HPDE6-E6E7 (cell line): ENCODE results near the gene PEDS1.
"Not testable (repeated sequence)": the region's sequence is repeated elsewhere in the genome, so short reads cannot be mapped to it uniquely, and the experiment has no call there.

Experiments
- DNase-seq: peaks from one replicate; pipeline ENCODE4 v3.0.0; 2011; ENCODE audit warnings: missing footprints; ENCODE audit errors: extremely low spot score

The PEDS1 gene

DNA sequence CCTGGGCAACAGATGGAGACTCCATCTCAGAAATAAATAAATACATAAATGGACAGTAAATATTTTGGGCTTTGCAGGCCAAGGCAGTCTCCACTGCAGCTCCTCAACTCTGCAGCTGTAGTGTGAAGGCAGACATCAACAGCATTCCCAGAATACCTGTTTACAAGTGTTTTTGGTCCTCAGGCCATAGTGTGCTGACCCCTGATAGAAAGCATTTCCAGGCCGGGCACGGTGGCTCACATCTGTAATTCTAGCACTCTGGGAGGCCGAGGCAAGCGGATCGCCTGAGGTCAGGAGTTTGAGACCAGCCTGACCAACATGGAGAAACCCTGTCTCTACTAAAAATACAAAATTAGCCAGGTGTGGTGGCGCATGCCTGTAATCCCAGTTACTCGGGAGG is 18.4 kb downstream of the PEDS1 start:
- DNase-seq, result not testable (repeated sequence)

DNA sequence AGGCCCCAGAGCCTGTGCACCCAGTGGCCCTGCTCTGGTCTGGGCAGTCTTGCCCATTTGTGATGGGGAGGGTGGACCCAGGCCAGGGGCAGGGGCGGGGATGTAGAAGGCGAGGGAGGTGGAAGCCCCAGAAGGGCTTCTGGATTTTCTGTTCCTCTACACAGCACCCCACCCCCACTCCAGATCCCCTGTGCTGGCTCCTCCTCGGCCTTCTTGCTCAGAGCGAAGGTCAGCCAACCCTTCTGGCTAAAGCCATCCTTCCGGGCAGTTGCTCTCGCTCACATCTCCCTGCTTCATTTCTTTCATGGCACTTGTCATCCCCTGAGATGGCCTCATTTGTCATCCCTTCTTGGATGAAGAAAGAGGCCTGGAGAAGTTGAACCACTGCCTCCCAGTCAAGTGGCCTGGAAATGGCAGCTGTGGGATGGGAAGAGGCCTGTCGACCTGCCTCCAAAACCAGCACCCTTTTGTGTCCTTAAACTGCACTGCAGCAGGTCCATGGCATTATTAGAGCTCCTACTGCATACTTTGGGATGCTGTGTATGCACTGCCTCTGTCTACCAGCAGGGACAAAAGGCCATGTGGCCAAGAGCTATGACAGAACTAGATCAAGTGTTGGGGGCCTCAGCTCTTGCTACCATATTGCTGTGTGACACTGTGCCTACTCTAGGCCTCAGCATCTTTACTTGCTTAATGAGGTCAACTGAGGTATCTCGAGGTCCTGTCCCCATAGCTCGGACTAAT is 19.9 kb downstream of the PEDS1 start:
- DNase-seq, result no peak

DNA sequence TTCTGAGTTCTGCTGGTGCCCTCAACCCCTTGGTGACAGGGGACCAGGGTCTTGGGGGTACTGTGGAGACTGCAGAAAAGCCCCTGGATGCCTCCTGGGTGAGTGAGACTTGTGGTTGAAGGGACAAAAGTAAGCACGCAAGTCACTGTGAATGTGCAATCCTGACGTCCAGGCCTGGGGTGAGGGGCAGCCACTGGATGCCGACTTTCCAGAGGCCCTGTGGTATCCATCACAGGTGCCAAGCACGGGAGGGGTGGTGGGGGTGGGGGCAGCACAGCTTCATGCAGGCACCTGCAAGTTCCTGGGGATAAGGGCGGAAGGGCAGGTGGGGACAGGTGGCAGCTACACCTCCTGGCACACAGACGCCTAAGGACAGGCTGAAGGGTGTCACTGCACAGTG is 20.5 kb downstream of the PEDS1 start:
- DNase-seq, result no peak

DNA sequence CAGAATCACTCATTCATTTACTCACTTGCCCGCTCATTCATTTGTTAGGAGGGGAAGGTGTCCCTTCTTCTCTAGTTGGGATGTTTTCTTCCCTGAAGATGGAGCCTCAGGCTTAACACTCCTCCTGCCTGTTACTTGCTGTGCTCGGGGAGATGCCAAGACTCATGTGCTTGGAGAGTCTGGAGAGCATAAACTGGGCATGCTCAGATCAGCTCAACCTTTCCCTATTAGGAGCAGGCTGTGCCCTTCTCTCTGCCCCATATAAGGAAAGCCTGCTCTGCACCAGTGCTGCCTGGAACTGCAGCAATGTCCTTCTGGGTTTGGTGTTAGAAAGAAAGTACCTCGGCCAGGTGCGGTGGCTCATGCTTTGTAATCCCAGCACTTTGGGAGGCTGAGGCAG is 22.5 kb downstream of the PEDS1 start:
- no peak for DNase-seq

DNA sequence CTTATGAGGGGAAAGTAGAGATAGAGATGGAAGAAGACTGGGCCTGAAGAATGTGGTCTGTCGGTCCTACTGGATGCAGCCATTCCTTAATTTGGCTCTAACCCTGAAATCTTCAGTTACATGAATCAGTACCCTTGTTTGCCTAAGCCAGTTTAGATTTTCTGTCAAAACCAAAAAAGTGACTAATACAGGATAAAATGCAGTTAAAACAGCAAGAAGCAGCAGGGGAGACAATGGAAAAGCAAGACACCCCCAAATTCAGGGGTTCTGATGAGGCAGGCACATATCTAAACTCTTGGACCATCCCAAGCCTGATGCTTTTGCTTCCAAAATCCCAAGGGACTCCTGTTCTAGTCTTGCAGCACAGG is 23.2 kb downstream of the PEDS1 start:
- no peak for DNase-seq

DNA sequence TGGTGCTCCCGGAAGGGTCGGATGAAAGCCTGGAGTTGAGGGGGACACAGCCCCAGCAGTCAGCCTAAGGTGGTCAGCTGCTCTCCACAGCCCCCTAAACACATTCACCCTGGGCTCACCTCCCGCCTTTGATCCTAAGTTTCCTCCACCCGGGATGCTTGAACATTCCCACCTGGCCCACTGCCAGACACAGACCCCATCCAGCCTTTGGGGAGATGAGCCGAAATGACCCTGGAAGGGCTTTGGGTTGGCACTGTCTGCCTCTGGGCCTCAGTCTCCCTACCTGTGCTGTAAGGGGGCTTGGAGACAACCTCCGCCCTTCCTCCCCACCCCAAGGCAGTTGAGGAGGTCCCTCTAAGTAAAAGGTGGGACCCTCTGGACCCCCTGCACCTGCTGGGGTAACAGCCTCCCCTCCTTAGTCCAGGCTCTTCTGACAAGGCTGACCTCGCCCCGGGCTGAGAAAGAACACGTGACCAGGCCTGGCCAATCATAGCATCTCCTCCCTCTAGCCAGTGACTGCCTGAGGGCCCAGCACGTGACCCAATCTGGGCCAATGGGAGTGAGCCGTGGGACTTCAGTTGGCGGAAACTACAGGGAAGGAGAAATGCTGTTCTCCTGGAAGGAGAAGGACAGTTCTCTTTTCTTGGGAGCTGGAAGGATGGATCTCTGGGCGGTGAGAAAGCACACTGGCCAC is 23.7 kb downstream of the PEDS1 start:
- no peak for DNase-seq

DNA sequence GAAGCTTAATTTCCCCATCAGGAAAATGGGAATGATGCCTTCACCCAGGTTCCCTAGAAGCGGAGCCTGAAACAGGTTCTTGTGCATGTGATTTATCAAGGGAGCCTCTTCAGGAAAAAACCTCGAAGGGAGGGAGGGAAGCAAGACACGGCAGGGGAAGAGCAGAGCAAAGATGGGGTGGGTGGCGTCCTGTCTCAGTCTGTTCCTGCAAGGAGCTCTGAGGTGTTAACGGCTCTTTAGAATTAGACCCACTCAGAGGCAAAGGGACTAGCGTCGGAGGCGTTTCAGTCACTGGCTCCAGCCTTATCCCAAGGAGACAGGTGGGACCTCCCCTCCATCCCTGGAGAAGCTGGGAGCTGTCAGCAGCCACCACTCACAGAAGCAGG is 25.0 kb downstream of the PEDS1 start:
- DNase-seq, result no peak

DNA sequence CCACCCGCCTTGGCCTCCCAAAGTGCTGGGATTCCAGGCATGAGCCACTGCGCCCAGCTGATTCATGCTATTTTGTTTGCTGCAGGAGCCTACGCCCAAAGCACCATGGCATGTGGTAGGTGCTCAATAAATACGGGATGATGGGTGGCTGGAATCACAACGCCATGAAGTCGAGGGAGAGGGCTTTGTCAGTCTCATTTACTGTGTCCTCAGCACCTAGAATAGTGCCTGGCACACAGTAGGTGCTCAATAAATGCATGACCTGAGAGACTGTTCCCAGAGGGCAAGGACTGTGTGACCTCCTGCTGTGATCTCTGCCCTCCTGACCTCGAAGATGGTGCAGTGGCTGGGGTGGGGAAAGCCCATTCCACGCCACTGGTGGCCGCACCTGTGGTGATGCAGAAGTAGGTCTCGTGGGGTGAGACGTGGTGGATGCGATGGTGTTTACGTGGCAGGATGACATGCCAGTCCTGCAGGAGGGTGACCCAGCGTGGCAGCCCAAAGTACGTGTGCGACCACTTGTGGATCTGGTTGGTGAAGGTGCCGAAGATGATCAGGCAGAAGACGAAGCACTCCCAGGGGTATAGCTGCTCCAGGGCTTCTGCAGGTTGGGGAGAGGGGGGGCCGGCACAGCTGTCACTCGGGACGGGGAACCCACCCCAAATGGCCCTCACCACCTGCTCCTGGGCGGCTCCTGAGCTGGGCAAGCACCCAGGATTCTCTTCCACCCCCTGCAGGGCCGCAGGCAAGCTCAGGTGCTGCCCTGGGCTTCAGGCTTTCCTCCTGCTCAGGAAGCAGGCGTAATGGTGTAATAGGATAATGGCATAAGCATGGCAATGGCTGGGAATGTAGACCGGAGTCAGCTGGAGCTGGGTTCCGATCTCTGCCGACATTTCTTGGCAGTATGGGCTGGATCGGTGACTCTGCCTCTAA is 25.7 kb downstream of the PEDS1 start:
- no peak for DNase-seq

DNA sequence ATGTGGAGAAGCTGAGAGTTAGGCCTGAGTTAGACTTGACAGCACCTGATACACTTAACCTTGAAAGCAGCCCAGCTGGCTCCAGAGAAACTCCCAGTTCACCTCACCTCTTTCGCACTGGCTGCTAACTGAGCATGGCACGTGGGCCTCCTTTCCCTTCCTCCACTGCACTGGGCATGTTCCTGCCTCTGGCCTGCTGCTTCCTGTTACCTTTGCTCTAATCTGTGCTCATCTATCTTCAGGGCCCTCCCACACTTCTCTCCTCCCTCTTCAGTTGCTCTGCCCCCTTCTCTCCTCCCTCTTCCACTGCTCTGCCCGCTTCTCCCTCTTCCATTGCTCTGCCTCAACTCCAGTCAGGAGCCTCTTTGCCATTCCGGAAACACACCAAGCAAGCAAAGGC is 26.9 kb downstream of the PEDS1 start:
- DNase-seq, result no peak

DNA sequence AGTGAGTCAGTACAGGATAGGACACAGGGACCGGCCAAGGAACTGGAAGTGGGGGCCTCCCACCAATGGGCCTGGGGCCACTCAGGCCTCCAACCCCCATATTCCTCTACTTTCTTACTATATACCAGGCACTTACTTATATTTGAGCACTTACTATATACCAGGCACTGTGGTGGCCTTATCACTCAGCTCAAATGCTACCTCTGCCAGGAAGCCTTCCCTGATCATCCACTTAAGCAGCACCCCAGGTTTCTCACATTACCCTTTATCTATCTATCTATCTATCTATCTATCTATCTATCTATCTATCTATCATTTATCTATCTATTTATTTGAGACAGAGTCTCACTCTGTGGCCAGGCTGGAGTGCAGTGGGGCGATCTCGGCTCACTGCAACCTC is 28.2 kb downstream of the PEDS1 start:
- no peak for DNase-seq

DNA sequence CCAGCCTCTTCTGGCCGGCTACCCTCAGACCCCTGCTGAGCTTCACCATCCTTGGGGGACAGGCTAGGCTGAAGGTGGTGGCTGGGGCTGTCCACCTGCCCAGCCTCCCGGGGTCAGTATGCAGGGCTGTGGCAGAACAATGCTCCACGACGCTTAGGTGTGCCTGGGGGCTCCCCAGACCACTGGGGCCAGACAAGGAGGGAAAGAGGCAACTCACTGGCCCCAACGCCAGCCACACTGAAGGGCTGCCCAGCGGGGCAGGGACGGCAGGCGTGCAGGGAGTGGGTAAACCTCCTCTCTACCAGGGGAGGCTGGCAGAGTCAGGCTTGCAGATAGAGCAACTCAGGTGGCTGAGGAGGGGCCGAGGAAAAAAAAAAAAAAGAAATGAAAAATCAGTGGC is 29.0 kb downstream of the PEDS1 start:
- DNase-seq, result no peak

DNA sequence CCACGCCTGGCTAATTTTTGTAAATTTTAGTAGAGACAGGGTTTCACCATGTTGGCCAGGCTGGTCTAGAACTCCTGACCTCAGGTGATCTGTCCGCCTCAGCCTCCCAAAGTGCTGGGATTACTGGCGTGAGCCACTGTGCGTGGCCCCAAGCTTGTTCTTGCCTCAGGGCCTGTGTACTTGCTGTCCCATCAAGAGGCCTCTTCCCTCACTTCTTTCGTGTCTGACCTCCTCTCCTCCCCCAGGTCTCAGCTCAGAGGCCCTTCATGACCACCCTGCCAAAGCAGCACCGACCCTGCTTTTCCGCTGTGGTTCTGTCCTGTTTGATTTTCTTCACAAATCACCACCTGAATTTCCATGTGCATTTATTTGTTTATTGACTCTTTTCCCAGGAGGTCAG is 30.1 kb downstream of the PEDS1 start:
- no peak for DNase-seq

DNA sequence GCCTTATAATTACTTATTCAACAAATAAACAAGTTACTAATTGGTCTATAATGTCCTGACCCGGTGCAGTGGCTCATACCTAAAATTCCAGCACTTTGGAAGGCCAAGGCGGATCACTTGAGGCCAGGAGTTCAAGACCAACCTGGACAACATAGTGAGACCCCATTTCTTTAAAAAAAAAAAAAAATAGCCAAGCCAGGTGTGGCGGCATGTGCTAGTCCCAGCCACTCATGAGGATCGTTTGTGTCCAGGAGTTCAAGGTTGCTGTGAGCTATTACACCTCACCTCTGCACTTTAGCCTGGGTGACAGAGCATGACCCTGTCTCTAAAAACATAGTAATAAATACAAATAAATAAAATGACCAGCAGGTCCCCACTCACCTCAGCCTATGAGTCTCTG is 30.8 kb downstream of the PEDS1 start:
- DNase-seq, result no peak

DNA sequence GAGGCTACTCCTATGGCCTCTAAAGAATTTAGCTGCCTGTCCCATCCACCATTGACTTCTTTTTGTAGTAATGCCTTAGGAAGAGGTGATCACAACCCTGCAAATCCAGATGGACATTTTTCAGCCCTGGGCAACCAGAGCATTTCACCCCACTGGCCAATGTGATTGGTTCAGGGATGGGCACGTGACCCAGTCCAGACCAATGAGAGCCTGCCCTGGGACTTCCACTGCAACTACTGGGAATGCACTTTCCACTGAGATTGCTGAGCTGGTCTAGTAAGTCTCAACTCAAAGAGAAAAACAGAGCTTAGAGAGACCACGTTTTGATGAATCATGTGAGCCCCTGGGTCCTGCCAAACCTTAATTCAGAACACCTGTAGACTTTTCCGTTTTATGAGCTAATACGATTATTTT is 31.7 kb downstream of the PEDS1 start:
- DNase-seq, result peak; percentile 91

DNA sequence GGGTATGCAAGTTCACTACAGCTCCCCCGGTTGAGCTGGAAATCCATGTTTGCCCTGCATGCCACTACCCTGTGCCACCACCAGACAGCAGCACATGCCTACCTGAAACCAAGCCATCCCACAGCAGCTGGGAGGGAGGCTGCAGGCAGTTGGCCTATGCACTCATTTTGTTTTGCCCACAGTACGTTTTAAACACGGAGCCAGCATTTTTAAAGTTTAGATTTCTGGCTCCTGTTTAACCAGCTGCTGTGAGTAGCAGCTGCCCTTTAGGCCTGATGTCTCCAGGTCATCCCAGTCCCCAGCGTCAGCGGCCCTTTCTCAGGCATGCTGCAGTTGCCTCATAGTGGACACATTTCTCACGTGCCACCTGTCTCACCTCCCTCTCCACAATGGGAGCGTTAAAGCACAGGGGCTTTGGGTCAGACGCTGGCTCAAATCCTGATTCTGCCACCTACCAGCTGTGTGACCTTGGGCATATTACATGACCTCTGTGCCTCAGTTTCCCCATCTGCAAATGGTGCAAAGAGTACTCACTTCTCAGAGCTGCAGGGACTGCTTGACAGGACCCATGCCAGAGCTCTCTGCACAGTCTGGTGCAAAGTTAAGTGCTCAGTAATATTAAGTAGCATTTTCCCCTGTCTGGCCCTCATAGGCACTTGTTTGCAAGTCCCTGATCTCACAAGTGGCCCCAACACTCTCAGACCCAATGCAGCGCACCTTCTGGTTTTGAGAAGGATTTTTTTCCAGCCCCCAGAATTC is 32.4 kb downstream of the PEDS1 start:
- peak; percentile 93 for DNase-seq

DNA sequence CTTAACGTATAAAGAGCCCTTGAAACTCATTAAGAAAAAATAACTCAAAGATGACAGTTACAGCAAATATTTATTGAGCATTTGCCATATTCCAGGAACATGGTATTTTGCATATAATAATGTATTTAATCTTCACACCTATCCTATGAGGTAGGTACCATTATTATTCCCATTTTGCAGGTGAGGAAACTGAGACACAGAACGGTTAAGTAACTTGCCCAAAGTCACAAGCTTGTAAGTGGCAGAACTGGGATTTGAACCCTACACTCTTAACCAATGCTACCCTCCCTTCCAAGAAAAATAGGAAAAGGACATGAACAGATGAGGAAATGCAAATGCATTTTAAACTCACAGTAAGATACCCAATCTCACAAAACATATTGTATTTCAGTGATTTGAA is 35.3 kb downstream of the PEDS1 start:
- no peak for DNase-seq

DNA sequence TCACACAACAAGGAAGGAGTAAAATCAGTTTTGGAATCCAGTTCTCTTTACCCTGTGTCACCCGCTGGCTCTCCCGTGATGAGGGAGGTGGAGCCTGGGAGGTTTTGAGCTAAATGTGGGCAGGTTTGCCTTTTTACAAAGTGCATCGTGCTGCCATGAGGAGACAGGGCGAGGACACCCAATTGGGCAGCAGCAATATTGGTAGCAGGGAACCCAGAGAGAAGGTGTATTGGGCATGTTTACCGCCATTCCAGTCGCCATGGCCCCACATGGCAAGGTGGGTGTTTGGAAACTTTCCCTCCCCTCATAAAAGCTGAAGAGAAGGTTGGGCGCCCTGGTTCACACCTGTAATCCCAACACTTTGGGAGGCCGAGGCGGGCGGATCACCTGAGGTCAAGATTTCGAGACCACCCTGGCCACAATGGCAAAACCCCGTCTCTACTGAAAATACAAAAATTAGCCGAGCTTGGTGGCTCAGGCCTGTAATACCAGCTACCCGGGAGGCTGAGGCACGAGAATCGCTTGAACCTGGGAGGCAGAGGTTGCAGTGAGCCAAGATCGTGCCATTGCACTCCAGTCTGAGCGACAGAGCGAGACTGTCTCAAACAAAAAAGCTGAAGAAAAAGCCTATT is 37.0 kb downstream of the PEDS1 start:
- DNase-seq, result no peak

DNA sequence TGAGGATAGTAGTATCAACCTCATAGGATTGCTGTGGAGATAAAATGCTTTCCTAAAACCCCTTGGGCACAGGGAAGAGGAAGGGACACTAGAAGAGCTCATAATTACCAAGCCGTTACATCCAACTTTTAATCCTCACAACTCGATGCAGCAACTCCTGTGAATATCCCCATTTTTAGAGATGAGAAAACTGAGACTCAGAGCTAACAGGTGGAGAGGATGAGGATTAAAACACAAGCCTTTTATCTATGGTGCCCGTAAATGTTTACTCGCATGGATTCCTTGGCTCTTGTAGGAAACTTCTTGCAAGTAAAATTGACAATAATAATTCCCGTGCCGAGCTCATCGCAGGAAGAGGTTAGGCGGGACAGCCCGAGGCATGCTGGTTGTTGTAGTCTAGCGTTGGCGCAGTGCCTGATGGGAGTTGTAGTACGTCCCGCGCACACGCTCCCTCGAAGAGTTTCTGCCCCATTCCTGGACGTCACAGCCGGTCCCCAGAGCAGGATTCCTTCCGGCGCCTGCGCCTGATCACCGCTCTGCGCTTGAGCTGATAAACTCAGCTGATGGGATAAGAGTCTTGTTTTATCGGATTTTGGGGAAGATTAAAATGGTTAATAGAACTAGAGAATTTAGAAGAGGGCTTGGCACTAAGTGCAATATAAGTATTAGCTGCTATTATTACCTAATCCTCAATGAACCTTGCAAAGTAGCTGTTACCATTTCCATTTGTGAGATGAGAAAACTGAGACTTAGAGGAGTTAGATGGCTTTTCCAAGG is 37.7 kb downstream of the PEDS1 start:
- peak; percentile 98 for DNase-seq

DNA sequence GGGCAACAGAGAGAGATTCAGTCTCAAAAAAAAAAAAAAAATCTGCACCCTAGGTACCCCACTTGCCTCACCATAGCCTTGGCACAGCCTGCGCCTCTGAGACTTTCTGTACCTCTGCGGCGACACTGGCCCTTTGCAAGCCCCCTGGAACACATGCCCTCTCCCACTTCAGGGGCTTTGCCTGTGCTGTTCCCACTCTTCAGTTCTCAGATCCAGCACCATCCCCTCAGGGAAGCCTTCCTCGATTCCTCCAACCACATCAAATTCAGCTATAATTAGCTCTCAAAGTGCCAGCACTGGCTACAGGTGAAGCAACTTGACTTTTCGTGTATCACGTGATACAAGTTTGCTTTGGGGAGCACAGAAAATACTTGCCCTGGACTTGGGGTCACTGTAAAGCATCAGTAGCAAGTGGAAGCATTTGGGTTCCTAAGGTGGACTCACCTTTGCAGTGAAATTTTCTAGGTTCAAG is 38.4 kb downstream of the PEDS1 start:
- DNase-seq, result no peak

DNA sequence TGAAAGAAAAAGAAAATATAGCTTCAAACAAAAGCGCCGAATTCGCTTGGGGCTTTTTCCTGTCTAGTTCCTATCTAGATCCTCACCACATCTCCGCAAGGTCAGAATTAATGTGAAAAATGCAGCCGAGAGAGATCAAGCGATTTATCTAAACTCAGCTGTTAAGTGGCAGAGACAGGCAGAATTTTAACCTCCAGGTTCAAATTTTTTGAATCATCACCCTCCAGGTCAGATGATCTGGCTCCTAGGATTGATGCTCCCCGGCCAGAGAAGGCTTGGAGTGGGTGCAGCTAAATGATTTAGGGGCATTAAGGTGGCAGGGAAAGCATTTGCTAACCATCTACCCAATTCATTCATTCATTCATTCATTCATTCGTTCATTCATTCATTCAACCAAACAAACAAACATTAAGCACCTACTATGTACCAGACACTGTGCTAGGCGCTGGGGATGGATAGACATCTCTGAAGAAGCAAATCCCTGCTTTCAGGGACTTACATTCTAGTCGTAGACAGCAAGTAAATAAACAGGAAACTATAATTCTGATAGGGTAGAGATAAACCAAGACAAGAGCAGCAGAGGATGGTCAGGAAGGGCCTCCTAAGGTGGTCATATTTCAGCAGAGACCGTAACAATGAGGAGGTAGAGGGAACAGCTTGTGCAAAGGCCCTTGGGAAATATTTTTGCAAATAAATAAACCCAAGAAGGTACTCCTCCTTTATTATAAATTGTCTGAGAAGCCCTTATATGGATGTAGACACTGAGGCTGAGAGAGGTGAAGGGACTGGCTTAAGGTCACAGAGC is 39.9 kb downstream of the PEDS1 start:
- no peak for DNase-seq
